IgD-negative memory B cell (primary cell): Measurements from ENCODE around the gene NT5C1A. TPM values are rescaled to one million over a fixed set of nuclear protein-coding genes. Genes with fewer than 3 reads are reported as not detected.

Experiments used
- H3K27ac Mint-ChIP-seq, 3 donors: one replicate each; pipeline ENCODE4 v1.8.0; 2020 to 2022; ENCODE audit warnings: mild to moderate bottlenecking in 3 of 3, mixed read lengths in 3 of 3, moderate library complexity in 1 of 3
- H3K27me3 Mint-ChIP-seq: one replicate; pipeline ENCODE4 v1.8.0; 2021; ENCODE audit warnings: mixed read lengths
- H3K36me3 Mint-ChIP-seq: one replicate; pipeline ENCODE4 v1.8.0; 2020; ENCODE audit warnings: mild to moderate bottlenecking, mixed read lengths
- H3K4me1 Mint-ChIP-seq, 3 donors: one replicate each; pipeline ENCODE4 v1.8.0; 2020 to 2022; ENCODE audit warnings: mixed read lengths in 3 of 3, mild to moderate bottlenecking in 1 of 3
- H3K4me3 Mint-ChIP-seq, 4 donors: one replicate each; pipeline ENCODE4 v1.8.0; 2020 to 2022; ENCODE audit warnings: mild to moderate bottlenecking in 4 of 4, mixed read lengths in 4 of 4, moderate library complexity in 3 of 4
- H3K9me3 Mint-ChIP-seq, 3 donors: one replicate each; pipeline ENCODE4 v1.8.0; 2020 to 2021; ENCODE audit warnings: mixed read lengths in 3 of 3, mild to moderate bottlenecking in 1 of 3
- polyA plus RNA-seq: library from polyadenylated mRNA; unstranded; fragments of 300-500 nt; fragmentation: Illumina TruSeq; gene quantifications from one replicate; pipeline ENCODE4 v1.2.3, GENCODE V29; 2021

NT5C1A gene
- polyA plus RNA-seq, 1 donor from 2014 or later = not detected

DNA sequence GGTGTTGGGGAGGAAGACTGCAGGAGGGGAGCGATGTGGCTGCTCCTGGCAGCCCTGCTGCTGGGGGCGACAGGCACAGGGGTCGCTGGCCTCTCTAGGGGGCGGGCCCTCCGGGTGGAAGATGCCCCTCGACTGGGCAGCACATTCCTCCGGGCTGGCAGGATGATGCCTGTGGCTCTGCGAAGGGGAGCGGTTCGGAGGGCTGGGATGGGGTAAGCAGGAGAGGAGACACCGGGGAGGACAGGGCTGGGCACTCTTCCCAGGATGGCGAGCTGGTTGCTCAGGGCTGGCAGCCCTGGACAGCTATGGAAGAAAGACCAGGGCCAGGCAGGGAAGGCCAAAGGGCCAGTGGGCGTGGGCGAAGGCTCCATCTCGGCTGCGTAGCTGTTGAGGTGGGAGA lies 45.3 kb downstream of the NT5C1A start:
- peak overlapping the region in 1 of 4 donors; percentile 68 for H3K4me3 Mint-ChIP-seq
- H3K4me1 Mint-ChIP-seq = no peaks in the 10 kb centered on the region
- no peak overlapping the region for H3K27ac Mint-ChIP-seq
- H3K27me3 Mint-ChIP-seq = peaks cover 6% of the 10 kb centered on the region
- no peaks in the 10 kb centered on the region for H3K36me3 Mint-ChIP-seq
- no peaks in the 10 kb centered on the region for H3K9me3 Mint-ChIP-seq

- H3K4me3 Mint-ChIP-seq = no peak overlapping the region
- H3K27me3 Mint-ChIP-seq = peaks cover 6% of the 10 kb centered on the region
- H3K36me3 Mint-ChIP-seq = no peaks in the 10 kb centered on the region
- H3K9me3 Mint-ChIP-seq = peaks cover 0 to under 1% (median 0%) of the 10 kb centered on the region in 3 donors
- no peaks in the 10 kb centered on the region for H3K4me1 Mint-ChIP-seq
- H3K27ac Mint-ChIP-seq = no peak overlapping the region
Measured at GRCh38 chr1:39625462-39626273, 46.2 kb downstream of the NT5C1A start.

GRCh38 chr1:39625009-39625408 lies 46.9 kb downstream of the NT5C1A start:
- no peaks in the 10 kb centered on the region for H3K4me1 Mint-ChIP-seq
- H3K36me3 Mint-ChIP-seq = no peaks in the 10 kb centered on the region
- H3K27me3 Mint-ChIP-seq = peaks cover 6% of the 10 kb centered on the region
- H3K27ac Mint-ChIP-seq = no peak overlapping the region
- no peak overlapping the region for H3K4me3 Mint-ChIP-seq
- peaks cover 0 to 3% (median 2%) of the 10 kb centered on the region in 3 donors for H3K9me3 Mint-ChIP-seq

DNA sequence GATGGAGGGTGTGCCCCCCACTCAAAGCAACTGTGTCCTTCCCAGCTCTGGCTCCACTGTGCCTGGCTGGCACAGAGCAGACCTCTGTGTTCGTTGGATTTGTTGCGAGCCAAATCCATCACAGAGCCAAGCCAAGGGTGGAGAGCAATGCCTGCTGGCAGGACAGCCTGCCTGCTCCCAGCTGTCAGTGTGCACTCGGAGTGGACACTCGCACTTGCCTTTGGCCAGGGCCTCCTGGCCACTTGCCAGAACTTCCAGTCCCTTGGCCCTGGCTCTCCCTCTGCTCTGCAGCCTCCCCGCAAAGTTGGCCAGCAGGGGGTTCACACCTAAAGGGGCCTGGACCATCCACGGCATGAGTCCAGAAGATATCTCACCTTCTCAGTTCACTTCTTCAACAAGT lies 48.9 kb downstream of the NT5C1A start:
- peaks cover 6% of the 10 kb centered on the region for H3K27me3 Mint-ChIP-seq
- H3K4me3 Mint-ChIP-seq = no peak overlapping the region
- H3K27ac Mint-ChIP-seq = no peak overlapping the region
- no peaks in the 10 kb centered on the region for H3K4me1 Mint-ChIP-seq
- H3K9me3 Mint-ChIP-seq = peaks cover 0 to 3% (median 2%) of the 10 kb centered on the region in 3 donors
- no peaks in the 10 kb centered on the region for H3K36me3 Mint-ChIP-seq

GRCh38 chr1:39622427-39622826 lies 49.5 kb downstream of the NT5C1A start:
- H3K36me3 Mint-ChIP-seq = no peaks in the 10 kb centered on the region
- no peak overlapping the region for H3K27ac Mint-ChIP-seq
- no peaks in the 10 kb centered on the region for H3K4me1 Mint-ChIP-seq
- peaks cover 0 to 3% (median 2%) of the 10 kb centered on the region in 3 donors for H3K9me3 Mint-ChIP-seq
- peaks cover 6% of the 10 kb centered on the region for H3K27me3 Mint-ChIP-seq
- no peak overlapping the region for H3K4me3 Mint-ChIP-seq

GRCh38 chr1:39620659-39621165 lies 51.2 kb downstream of the NT5C1A start:
- peaks cover 12% of the 10 kb centered on the region for H3K27me3 Mint-ChIP-seq
- no peaks in the 10 kb centered on the region for H3K36me3 Mint-ChIP-seq
- no peak overlapping the region for H3K4me3 Mint-ChIP-seq
- peaks cover 0 to 3% (median 2%) of the 10 kb centered on the region in 3 donors for H3K9me3 Mint-ChIP-seq
- H3K27ac Mint-ChIP-seq = no peak overlapping the region
- H3K4me1 Mint-ChIP-seq = no peaks in the 10 kb centered on the region

DNA sequence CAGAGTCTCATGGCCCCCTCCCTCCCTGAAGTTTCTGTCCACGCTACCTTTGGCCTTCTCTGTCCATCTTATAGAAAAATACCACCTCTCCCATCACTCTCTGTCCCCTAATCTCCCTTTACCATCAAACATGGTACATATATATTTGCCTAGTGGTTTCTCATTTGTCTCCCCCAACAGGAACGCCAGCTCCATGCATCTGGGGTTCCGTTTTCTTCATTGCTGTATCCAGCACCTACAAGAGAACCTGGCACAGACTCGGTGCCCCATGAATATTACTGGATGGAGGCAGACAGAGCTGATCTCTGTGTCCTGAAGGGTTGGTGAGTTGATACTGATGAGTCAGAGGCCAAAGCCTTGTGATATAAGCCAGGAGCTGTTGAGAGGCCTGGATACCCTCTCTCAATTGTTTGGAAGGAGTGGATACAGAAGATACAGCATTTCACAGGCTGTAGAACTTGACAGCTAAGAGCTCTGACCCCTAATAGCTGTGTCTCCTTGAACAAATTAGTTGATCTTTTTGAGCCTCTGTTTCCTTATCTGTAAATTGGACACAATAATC lies 54.3 kb downstream of the NT5C1A start:
- peaks cover 0 to 3% (median 2%) of the 10 kb centered on the region in 3 donors for H3K9me3 Mint-ChIP-seq

GRCh38 chr1:39615086-39615673 lies 56.7 kb downstream of the NT5C1A start:
- Mint-ChIP-seq H3K36me3 (no peaks in the 10 kb centered on the region), H3K27me3 (peaks cover 10% of the 10 kb centered on the region), H3K27ac (no peak overlapping the region), H3K4me1 (no peaks in the 10 kb centered on the region), H3K9me3 (no peaks in the 10 kb centered on the region), H3K4me3 (no peak overlapping the region)

More for the DNA sequence above, 54.3 kb downstream of the NT5C1A start:
- Mint-ChIP-seq H3K4me3 (no peak overlapping the region), H3K4me1 (no peaks in the 10 kb centered on the region), H3K27ac (no peak overlapping the region), H3K27me3 (peaks cover 10% of the 10 kb centered on the region), H3K36me3 (no peaks in the 10 kb centered on the region)

GRCh38 chr1:39614488-39614887 lies 57.4 kb downstream of the NT5C1A start:
- H3K27me3 Mint-ChIP-seq = peaks cover 12% of the 10 kb centered on the region
- no peaks in the 10 kb centered on the region for H3K36me3 Mint-ChIP-seq
- no peaks in the 10 kb centered on the region for H3K9me3 Mint-ChIP-seq
- peak overlapping the region in 1 of 3 donors; percentile 10 for H3K27ac Mint-ChIP-seq
- peaks cover 0 to 1% (median 0%) of the 10 kb centered on the region in 3 donors for H3K4me1 Mint-ChIP-seq
- H3K4me3 Mint-ChIP-seq = no peak overlapping the region

DNA sequence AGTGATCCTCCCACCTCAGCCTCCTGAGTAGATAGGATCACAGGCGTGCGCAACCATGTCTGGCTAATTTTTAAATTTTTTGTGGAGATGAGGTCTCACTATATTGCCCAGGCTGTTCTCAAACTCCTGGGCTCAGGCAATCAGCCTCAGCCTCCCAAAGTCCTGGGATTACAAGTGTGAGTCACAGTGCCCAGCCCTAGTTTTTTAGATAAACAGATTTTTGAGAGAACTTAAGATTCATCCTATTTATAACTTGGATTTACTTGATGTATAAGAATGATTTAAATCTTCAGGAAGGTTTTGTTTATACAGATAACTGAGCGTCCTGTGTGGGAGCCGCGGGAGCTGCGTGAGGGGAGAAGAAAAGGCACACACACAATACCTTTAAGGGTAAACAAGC lies 58.7 kb downstream of the NT5C1A start:
- Mint-ChIP-seq H3K4me1 (peaks cover 0 to 3% (median 2%) of the 10 kb centered on the region in 3 donors), H3K9me3 (no peaks in the 10 kb centered on the region), H3K36me3 (no peaks in the 10 kb centered on the region), H3K27ac (no peak overlapping the region), H3K27me3 (peaks cover 14% of the 10 kb centered on the region), H3K4me3 (no peak overlapping the region)

DNA sequence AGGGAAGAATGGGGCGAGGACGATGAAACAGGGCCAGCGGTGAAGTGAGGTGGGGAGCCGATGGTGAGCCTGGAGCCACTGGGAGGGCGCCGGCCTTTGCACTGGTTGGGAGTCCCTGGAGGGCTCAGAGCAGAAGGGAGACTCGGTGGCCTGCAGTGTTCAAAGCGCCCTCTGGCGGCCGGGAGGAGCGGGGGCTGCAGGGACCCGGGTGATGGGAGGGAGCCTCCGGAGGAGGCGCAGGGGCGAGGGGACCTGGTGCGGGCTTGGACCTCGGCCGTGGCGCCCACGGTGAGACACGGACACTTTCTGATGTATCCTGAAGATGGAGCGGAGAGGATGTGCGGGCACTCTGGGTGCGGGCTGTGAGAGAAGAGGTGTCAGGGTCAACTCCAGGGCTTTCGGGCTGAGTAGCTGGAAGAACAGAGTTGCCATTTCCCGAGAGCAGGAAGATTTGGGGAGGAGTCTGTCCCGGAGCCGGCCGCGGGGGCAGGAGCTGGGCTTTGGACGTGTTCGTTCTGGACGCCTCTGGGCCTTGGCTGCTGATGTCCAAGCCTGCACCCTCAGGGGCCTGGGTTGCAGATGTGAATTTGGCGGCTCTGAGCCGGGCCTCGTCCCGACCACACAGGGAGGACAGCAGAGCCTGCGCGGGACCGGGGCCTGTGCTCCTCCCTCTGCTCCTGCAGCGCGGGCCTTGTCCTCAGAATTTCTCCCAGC lies 62.1 kb downstream of the NT5C1A start:
- Mint-ChIP-seq H3K4me3 (peak overlapping the region in 1 of 4 donors; percentile 22), H3K4me1 (peaks cover 5 to 8% (median 7%) of the 10 kb centered on the region in 3 donors), H3K27me3 (peaks cover 4% of the 10 kb centered on the region), H3K27ac (no peak overlapping the region), H3K9me3 (no peaks in the 10 kb centered on the region), H3K36me3 (no peaks in the 10 kb centered on the region)

Other genes with a start within 250 kb of the NT5C1A start
- gene BMP8A, start 180.5 kb downstream of the NT5C1A start, polyA plus RNA-seq = 0.21 TPM
- 29.2 TPM for gene PABPC4, start 95.3 kb downstream of the NT5C1A start, polyA plus RNA-seq
- gene HEYL, start 32.5 kb downstream of the NT5C1A start, polyA plus RNA-seq = not detected
- 0.29 TPM for gene HPCAL4, start 19.3 kb upstream of the NT5C1A start, polyA plus RNA-seq
- gene PPIE, start 66.8 kb upstream of the NT5C1A start, polyA plus RNA-seq = 83.7 TPM
- gene OXCT2, start 99.2 kb upstream of the NT5C1A start, polyA plus RNA-seq = 0.93 TPM
- gene BMP8B, start 116.8 kb upstream of the NT5C1A start, polyA plus RNA-seq = 0.14 TPM
- gene TRIT1, start 211.4 kb upstream of the NT5C1A start, polyA plus RNA-seq = 8.6 TPM
- gene MYCL, start 229.8 kb upstream of the NT5C1A start, polyA plus RNA-seq = 0.16 TPM